OCI-LY7 (cell line): ENCODE results near the gene C10orf90.

ENCODE experiments used
- CTCF ChIP-seq: fragments of 200-600 bp; sonication (generic); conservative IDR thresholded peaks from 2 replicates; pipeline ENCODE4 v1.5.1; 2014; ENCODE audit warnings: mild to moderate bottlenecking, antibody characterized with exemption, low read length, moderate library complexity, mixed read lengths
- EZH2phosphoT487 ChIP-seq: fragments of 200-600 bp; sonication (generic); IDR thresholded peaks from 2 replicates; pipeline ENCODE4 v1.6.1; 2018; ENCODE audit warnings: low read depth, borderline replicate concordance, mild to moderate bottlenecking, mixed run types, antibody characterized with exemption, low read length, moderate library complexity, mixed read lengths

DNA sequence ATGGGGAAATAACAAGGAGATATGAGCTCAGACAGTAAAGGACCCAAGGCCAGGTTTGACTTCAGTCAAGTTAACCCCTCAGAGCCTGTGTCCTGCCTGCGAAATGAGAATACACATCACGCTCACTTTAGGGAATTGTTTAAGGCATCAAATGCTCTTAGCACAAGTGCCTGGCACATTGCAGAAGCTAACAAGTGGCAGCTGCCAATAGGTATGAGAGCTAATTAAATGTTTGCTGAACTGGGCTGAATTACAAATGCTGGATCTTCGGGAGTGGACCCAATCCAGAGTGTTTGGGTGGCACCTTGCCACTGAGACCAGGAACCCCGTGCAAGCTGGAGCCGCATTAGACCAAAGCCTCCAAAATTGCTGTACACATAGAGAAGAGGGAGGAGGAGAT is 136.8 kb downstream of the C10orf90 start:
- no peak for TF ChIP-seq CTCF
- TF ChIP-seq EZH2phosphoT487 = no peak
